Caco-2 (cell line): ENCODE data around the gene PUS1. TPM values are rescaled to one million over a fixed set of nuclear protein-coding genes. Genes with fewer than 3 reads are reported as not detected.

Source experiments
- Bru-seq: library from RNA; stranded (reverse); fragments of 400-500 nt; gene quantifications from one replicate; lab custom pipeline; 2021; lab: Mats Ljungman, UMichigan
- BruChase-seq, 2 experiments: library from RNA; stranded (reverse); fragments of 400-500 nt; gene quantifications; one replicate each; lab custom pipeline; 2021; lab: Mats Ljungman, UMichigan
- BruUV-seq: library from RNA; stranded (reverse); fragments of 400-500 nt; replicated peaks from 2 replicates; lab custom pipeline; 2021; lab: Mats Ljungman, UMichigan
- CTCF ChIA-PET: fragments of 300-600 bp; sonication (Branson Sonifier 250); formaldehyde crosslinking; loops from one replicate; lab custom pipeline; 2022; ENCODE audit warnings: antibody characterized with exemption; lab: Charles Lee
- POLR2A ChIA-PET: fragments of 300-600 bp; sonication (Branson Sonifier 250); formaldehyde crosslinking; loops from one replicate; lab custom pipeline; 2022; ENCODE audit warnings: antibody characterized with exemption; lab: Charles Lee
- DNase-seq, 2 experiments: peaks; one replicate each; pipeline versions ENCODE4 v3.0.0 to v3.0.0-alpha.2; 2020 to 2022
- H3K27me3 ChIP-seq: replicated peaks from 2 replicates; pipeline ENCODE4 v1.6.0; 2011; ENCODE audit warnings: low read length; ENCODE audit not compliant: control insufficient read depth, insufficient read depth
- H3K36me3 ChIP-seq: 2 replicates; pipeline ENCODE4 v1.5.1; 2011; ENCODE audit warnings: low read length; ENCODE audit not compliant: control insufficient read depth, insufficient read depth
- H3K4me1 ChIP-seq: fragments of 250-450 bp; sonication (Bioruptor Pico); 2 replicates; pipeline ENCODE4 v1.5.1; 2020; ENCODE audit warnings: mild to moderate bottlenecking
- H3K4me3 ChIP-seq: 2 replicates; pipeline ENCODE4 v1.5.1; 2011; ENCODE audit warnings: low read depth, mild to moderate bottlenecking, control low read depth, low read length
- H3K9me3 ChIP-seq: fragments of 250-450 bp; sonication (Bioruptor Pico); 2 replicates; pipeline ENCODE4 v1.5.1; 2020; ENCODE audit warnings: mild to moderate bottlenecking, moderate library complexity
- H3K27ac Mint-ChIP-seq: one replicate; pipeline ENCODE4 v1.8.0; 2022; ENCODE audit warnings: mixed read lengths; ENCODE audit not compliant: unreplicated experiment
- H3K27me3 Mint-ChIP-seq: one replicate; pipeline ENCODE4 v1.8.0; 2022; ENCODE audit warnings: mixed read lengths; ENCODE audit not compliant: insufficient read depth, unreplicated experiment
- H3K36me3 Mint-ChIP-seq: one replicate; pipeline ENCODE4 v1.8.0; 2022; ENCODE audit warnings: mild to moderate bottlenecking, mixed read lengths; ENCODE audit not compliant: insufficient read depth, unreplicated experiment
- H3K4me1 Mint-ChIP-seq: one replicate; pipeline ENCODE4 v1.8.0; 2022; ENCODE audit warnings: low read depth, mixed read lengths; ENCODE audit not compliant: unreplicated experiment
- H3K4me3 Mint-ChIP-seq: one replicate; pipeline ENCODE4 v1.8.0; 2022; ENCODE audit warnings: mild to moderate bottlenecking, moderate library complexity, mixed read lengths; ENCODE audit not compliant: unreplicated experiment
- H3K9me3 Mint-ChIP-seq: one replicate; pipeline ENCODE4 v1.8.0; 2022; ENCODE audit warnings: mixed read lengths; ENCODE audit not compliant: unreplicated experiment
- CTCF ChIP-seq, 2 experiments: fragments of 200-600 bp in 1 of 2; IDR thresholded peaks; 1 replicate in 1 of 2; 2 replicates in 1 of 2; pipeline versions ENCODE4 v1.5.1 to v1.8.0; 2011 to 2022; ENCODE audit warnings: antibody characterized with exemption in 1 of 2, control low read depth in 1 of 2, inconsistent platforms in 1 of 2, low read depth in 1 of 2, low read length in 1 of 2, mild to moderate bottlenecking in 1 of 2, moderate library complexity in 1 of 2; ENCODE audit not compliant: insufficient read depth in 1 of 2, severe bottlenecking in 1 of 2, unreplicated experiment in 1 of 2
- intact Hi-C: fragments of 100-400 bp; cut with micrococcal nuclease; formaldehyde crosslinking; loops from one replicate; pipeline ENCODE4 v1.10.0; 2022; ENCODE audit not compliant: unreplicated experiment
- long read RNA-seq: library from polyadenylated mRNA; stranded (forward); transcript quantifications from one replicate; pipeline ENCODE4 v2.0.0, GENCODE V29; 2022
- total RNA-seq: library from RNA; stranded (reverse); gene quantifications from 2 replicates; pipeline ENCODE4 v1.2.3, GENCODE V29; 2022

PUS1 gene
- 65.6 and 71.9 TPM in 2 replicates for total RNA-seq
- Bru-seq, nascent RNA: percentile 83 among the genes with signal in this experiment
- percentile 91 among the genes with signal in this experiment for BruChase-seq, experiment 1, labeled RNA remaining after a 2-hour chase
- percentile 86 among the genes with signal in this experiment for BruChase-seq, experiment 2, labeled RNA remaining after a 6-hour chase
- long read RNA-seq, full-length matches to known transcripts: 28 of 58 reads
- long read RNA-seq, partial matches to known transcripts: 5 of 58 reads
- long read RNA-seq, other reads (novel, unspliced or antisense): 25 of 58 reads

- Mint-ChIP-seq H3K36me3 (peaks cover 49% of the 10 kb centered on the region), H3K9me3 (no peaks in the 10 kb centered on the region), H3K4me3 (peak within 1 kb of the TSS; percentile 97), H3K27ac (peak within 1 kb of the TSS; percentile 97), H3K4me1 (peaks cover 11% of the 10 kb centered on the region), H3K27me3 (no peaks in the 10 kb centered on the region)
- DNase-seq: peak; percentile 95 to 96
- H3K36me3 ChIP-seq: peaks cover 3% of the 10 kb centered on the region; the same call in 1 of the 2 replicates
- intact Hi-C loops: loop anchor here (1.0 to 5.0 kb wide), 3 partner anchors 20 to 67 kb away; partner anchors contain the start of gene EP400
- ChIA-PET CTCF (interaction anchor here (0.8 to 1.0 kb wide), 2 partner anchors 93 kb away, joined by 4 to 5 read pairs; no protein-coding TSS in a partner anchor), POLR2A (no interaction called here)
- BruUV-seq: no TSS peak
- TF ChIP-seq CTCF (IDR thresholded peaks at IDR 0.05; ENCODE audit: insufficient read depth in 1 of 2, low read depth in 1 of 2, low read length in 1 of 2, severe bottlenecking in 1 of 2, unreplicated experiment in 1 of 2): no peak
- no peaks in the 10 kb centered on the region; the same call in 1 of the 2 replicates for H3K4me1 ChIP-seq
- H3K4me3 ChIP-seq: peak within 1 kb of the TSS; percentile 96
- no peaks in the 10 kb centered on the region for H3K27me3 ChIP-seq
- H3K9me3 ChIP-seq: no peaks in the 10 kb centered on the region
Observed at GRCh38 chr12:131928711-131929580, at the start of gene PUS1. Gene PUS1, plus strand, starts transcription at chr12:131929276. Its CDS starts 447 bp downstream, at chr12:131929723.

- ChIA-PET CTCF (interaction anchor here (0.6 kb wide), 1 partner anchor 87 kb away, joined by 4 read pairs; no protein-coding TSS in a partner anchor), POLR2A (no interaction called here)
- H3K4me1 Mint-ChIP-seq: peaks cover 8% of the 10 kb centered on the region
- H3K36me3 Mint-ChIP-seq: peaks cover 6% of the 10 kb centered on the region
- no peaks in the 10 kb centered on the region for H3K9me3 ChIP-seq
- DNase-seq: peak in 1 of 2 experiments; percentile 40
- intact Hi-C loops: no loop called here
- H3K36me3 ChIP-seq: no peaks in the 10 kb centered on the region
- no peak overlapping the region for H3K4me3 ChIP-seq
- BruUV-seq: no TSS peak
- no peak for TF ChIP-seq CTCF (IDR thresholded peaks at IDR 0.05; ENCODE audit: insufficient read depth in 1 of 2, low read depth in 1 of 2, low read length in 1 of 2, severe bottlenecking in 1 of 2, unreplicated experiment in 1 of 2)
- peaks cover 6% of the 10 kb centered on the region; the same call in 1 of the 2 replicates for H3K4me1 ChIP-seq
- H3K9me3 Mint-ChIP-seq: peaks cover 9% of the 10 kb centered on the region
- H3K4me3 Mint-ChIP-seq: no peak overlapping the region
- no peaks in the 10 kb centered on the region for H3K27me3 Mint-ChIP-seq
- H3K27me3 ChIP-seq: no peaks in the 10 kb centered on the region
- no peak overlapping the region for H3K27ac Mint-ChIP-seq
Observed at GRCh38 chr12:131882804-131883520, 46.1 kb upstream of the PUS1 start.
